Fibroblast of villous mesenchyme (primary cell): ENCODE data around the gene ZFYVE28. TPM values are rescaled to one million over a fixed set of nuclear protein-coding genes. Genes with fewer than 3 reads are reported as not detected.

Experiments used
- DNase-seq: peaks from one replicate; pipeline ENCODE4 v3.0.0-alpha.2; 2010; ENCODE audit warnings: low read depth
- H3K4me3 ChIP-seq: 2 replicates; pipeline ENCODE4 v1.5.1; 2011; ENCODE audit warnings: low read depth, mild to moderate bottlenecking, low read length
- total RNA-seq: library from RNA; depleted of rRNA; stranded (reverse); fragments of >200 nt; gene quantifications from 2 replicates; pipeline ENCODE4 v1.2.3, GENCODE V29; 2012
- TF ChIP-seq, protein P1 (sequence below): IDR thresholded peaks from 2 replicates; pipeline ENCODE4 v1.5.1; 2012; ENCODE audit warnings: low read depth, mild to moderate bottlenecking, low read length; ENCODE audit not compliant: insufficient read depth

The ZFYVE28 gene
- total RNA-seq, 1 donor, result 12.1 TPM

DNA sequence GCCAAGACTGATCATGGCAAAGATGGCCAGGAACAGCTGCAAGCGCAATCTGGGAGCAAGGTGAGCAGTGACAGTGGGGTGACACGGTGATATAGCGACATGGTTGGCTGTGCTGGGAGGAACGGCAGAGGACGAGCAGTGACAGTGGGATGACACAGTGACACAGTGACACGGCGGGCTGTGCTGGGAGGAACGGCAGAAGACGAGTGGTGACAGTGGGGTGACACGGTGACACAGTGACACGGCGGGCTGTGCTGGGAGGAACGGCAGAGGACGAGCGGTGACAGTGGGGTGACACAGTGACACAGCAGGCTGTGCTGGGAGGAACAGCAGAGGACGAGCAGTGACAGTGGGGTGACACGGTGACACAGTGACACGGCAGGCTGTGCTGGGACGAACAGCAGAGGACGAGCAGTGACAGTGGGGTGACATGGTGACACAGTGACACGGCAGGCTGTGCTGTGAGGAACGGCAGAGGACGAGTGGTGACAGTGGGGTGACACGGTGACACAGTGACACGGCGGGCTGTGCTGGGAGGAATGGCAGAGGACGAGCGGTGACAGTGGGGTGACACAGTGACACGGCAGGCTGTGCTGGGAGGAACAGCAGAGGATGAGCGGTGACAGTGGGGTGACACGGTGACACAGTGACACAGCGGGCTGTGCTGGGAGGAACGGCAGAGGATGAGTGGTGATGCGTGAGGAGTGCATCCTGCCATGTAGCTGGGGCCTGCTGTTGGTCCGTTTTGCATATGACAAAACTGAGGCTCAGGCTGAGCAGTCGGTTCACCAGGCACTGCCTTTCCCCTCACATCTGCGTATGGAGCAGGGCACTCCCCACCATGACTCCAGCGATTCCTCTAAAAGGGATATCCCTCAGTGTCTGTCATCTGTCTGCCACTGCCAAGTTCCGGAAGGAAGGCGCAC, 120.6 kb downstream of the ZFYVE28 start:
- H3K4me3 ChIP-seq, result no peak overlapping the region
- TF ChIP-seq, protein P1, sequence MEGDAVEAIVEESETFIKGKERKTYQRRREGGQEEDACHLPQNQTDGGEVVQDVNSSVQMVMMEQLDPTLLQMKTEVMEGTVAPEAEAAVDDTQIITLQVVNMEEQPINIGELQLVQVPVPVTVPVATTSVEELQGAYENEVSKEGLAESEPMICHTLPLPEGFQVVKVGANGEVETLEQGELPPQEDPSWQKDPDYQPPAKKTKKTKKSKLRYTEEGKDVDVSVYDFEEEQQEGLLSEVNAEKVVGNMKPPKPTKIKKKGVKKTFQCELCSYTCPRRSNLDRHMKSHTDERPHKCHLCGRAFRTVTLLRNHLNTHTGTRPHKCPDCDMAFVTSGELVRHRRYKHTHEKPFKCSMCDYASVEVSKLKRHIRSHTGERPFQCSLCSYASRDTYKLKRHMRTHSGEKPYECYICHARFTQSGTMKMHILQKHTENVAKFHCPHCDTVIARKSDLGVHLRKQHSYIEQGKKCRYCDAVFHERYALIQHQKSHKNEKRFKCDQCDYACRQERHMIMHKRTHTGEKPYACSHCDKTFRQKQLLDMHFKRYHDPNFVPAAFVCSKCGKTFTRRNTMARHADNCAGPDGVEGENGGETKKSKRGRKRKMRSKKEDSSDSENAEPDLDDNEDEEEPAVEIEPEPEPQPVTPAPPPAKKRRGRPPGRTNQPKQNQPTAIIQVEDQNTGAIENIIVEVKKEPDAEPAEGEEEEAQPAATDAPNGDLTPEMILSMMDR, result no peak
- no peak for DNase-seq

DNA sequence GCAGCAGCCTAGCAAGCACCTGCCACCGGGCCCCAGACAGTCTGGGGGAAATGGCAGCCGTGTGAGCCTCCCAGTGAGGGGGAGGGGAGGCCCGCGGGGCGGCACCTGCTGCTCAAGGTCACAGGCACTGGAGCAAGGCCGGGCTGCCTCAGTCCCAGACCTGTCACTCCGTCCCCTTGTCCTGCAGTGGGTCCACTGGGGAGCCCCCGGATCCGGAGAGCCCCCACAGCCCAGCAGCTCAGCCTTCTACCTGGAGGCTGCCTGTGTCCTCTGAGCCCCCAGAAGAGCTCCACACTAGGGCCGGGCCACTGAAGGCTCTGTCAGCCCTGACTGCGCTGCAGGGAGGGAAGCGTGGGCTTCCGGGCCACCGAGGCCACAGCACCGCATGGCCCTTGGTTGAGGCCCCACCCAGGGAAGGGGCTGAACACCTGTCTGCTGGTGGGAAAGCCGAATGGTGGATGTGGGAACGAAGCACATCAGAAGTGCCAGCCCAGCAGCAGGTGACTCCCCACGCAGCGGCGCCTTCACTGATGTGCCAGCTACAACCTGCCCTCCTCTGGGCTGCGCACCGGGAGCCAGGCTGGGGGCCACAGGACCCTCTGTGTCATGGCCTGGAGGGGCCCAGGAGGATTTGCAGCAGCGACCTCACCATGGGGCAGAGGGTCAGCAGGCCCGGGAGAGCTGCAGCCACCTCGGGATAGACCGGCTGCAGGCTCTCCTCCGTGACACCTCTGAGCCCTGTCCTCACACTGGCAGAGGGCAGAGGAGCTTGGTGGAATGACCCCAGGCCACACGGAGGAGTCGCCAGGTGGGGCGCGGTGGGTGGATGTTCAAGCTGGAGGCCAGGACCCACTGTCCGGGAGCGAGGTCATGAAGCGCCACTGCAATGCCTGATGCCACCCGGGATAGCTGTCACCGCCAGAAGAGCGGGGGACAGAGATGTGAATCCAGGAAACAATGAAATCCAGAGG, 121.5 kb downstream of the ZFYVE28 start:
- no peak for DNase-seq
- H3K4me3 ChIP-seq, result no peak overlapping the region
- TF ChIP-seq, protein P1, result no peak

DNA sequence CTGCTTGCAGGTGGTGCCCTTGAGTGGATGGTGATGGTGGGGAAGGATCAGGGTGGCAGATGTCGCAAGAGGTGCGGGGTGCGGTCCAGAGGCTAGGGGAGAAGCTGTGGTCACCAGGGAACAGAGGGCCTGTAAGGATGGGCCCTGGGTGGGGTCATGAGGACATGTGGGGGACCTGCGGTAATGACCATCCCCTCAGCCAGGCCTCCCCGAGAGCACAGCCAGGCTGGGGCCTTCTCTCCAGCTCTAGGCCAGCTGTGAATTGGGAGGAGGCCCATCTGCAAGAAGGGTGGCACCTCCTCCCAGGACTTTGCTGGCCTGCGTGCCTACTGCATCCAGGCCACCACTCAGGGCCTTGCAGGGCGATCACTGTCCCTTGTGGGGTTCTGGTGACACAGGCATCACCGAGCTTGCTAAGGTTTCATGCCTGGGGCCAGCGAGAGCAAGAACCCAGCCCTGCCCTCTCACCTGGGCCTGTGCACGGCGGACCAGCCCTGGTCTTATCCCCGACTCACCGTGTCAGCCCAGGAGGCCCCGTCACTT, 122.5 kb downstream of the ZFYVE28 start:
- TF ChIP-seq, protein P1, result no peak
- DNase-seq, result no peak
- H3K4me3 ChIP-seq, result no peak overlapping the region

DNA sequence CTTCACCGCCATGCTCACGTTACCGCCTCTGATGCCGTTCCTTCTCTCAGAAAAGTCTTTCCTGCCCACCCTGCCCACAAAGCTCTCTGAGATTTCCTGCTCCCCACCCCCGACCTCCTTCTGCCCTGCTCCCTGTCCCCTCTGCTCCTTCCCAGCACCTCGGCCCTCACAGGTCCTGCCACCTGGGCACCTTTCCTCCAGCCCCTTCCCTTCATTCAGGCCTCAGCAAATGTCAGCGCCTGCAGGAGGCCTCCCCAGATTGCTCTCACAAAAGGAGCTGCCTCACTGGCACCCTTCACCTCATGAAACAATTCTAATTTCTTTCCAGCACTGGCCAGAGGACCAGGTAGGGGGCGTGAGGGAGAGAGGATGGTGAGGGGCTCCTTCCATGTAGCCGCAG, 122.9 kb downstream of the ZFYVE28 start:
- no peak overlapping the region for H3K4me3 ChIP-seq
- TF ChIP-seq, protein P1, result no peak
- no peak for DNase-seq

DNA sequence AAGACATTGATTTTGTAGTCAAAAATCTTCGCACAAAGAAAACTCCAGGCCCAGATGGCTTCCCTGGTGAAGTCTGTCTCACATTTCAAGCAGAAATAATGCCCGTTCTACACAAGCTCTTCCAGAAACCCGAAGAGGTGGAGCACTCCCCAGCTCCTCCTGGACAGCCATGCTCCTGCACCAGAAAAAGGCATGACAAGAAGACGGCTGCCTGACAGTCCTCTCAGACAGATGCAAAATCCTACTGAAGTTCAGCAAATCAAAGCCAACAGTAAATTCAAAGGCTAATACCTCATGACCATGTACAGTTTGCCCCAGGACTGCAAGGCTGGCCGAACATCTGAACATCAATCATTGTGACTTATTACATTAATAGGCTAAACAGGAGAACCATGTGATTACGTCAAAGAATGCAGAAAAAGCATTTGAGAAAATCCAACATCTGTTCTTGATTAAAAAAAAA, 125.8 kb downstream of the ZFYVE28 start:
- no peak overlapping the region for H3K4me3 ChIP-seq
- TF ChIP-seq, protein P1, result no peak
- DNase-seq, result peak; percentile 84
